ENCODE data around the gene TOLLIP.
"Not testable (repeated sequence)": the region's sequence is repeated elsewhere in the genome, so short reads cannot be mapped to it uniquely, and the experiment has no call there.

Gene TOLLIP

GRCh38 chr11:1243521-1243920 is 65.9 kb downstream of the TOLLIP start:
- not testable (repeated sequence) for H3K4me3 ChIP-seq (ENCODE audit: low read depth, low read length)

- not testable (repeated sequence) for H3K4me3 ChIP-seq (ENCODE audit: low read depth, low read length)
These were observed 66.7 kb downstream of the TOLLIP start for GRCh38 chr11:1242751-1243150.

DNA sequence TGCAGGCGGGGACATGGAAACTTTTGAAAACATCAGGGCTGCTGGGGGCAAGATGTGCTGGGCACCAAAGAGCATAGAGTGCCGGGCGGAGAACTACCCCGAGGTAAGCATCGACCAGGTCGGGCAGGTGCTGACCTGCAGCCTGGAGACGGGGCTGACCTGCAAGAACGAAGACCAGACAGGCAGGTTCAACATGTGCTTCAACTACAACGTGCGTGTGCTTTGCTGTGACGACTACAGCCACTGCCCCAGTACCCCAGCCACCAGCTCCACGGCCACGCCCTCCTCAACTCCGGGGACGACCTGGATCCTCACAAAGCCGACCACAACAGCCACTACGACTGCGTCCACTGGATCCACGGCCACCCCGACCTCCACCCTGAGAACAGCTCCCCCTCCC is 67.1 kb downstream of the TOLLIP start:
- no peak overlapping the region for H3K4me3 ChIP-seq (ENCODE audit: low read depth, low read length)
- TF ChIP-seq, protein P1, sequence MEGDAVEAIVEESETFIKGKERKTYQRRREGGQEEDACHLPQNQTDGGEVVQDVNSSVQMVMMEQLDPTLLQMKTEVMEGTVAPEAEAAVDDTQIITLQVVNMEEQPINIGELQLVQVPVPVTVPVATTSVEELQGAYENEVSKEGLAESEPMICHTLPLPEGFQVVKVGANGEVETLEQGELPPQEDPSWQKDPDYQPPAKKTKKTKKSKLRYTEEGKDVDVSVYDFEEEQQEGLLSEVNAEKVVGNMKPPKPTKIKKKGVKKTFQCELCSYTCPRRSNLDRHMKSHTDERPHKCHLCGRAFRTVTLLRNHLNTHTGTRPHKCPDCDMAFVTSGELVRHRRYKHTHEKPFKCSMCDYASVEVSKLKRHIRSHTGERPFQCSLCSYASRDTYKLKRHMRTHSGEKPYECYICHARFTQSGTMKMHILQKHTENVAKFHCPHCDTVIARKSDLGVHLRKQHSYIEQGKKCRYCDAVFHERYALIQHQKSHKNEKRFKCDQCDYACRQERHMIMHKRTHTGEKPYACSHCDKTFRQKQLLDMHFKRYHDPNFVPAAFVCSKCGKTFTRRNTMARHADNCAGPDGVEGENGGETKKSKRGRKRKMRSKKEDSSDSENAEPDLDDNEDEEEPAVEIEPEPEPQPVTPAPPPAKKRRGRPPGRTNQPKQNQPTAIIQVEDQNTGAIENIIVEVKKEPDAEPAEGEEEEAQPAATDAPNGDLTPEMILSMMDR (IDR thresholded peaks at IDR 0.05; ENCODE audit: borderline replicate concordance, insufficient read depth, low read depth, low read length): no peak

GRCh38 chr11:1241706-1242105 is 67.7 kb downstream of the TOLLIP start:
- TF ChIP-seq, protein P1 (IDR thresholded peaks at IDR 0.05; ENCODE audit: borderline replicate concordance, insufficient read depth, low read depth, low read length): no peak

GRCh38 chr11:1240771-1241170 is 68.7 kb downstream of the TOLLIP start:
- no peak overlapping the region for H3K4me3 ChIP-seq (ENCODE audit: low read depth, low read length)
- TF ChIP-seq, protein P1 (IDR thresholded peaks at IDR 0.05; ENCODE audit: borderline replicate concordance, insufficient read depth, low read depth, low read length): no peak

More at GRCh38 chr11:1241706-1242105, 67.7 kb downstream of the TOLLIP start:
- H3K4me3 ChIP-seq (ENCODE audit: low read depth, low read length): no peak overlapping the region

DNA sequence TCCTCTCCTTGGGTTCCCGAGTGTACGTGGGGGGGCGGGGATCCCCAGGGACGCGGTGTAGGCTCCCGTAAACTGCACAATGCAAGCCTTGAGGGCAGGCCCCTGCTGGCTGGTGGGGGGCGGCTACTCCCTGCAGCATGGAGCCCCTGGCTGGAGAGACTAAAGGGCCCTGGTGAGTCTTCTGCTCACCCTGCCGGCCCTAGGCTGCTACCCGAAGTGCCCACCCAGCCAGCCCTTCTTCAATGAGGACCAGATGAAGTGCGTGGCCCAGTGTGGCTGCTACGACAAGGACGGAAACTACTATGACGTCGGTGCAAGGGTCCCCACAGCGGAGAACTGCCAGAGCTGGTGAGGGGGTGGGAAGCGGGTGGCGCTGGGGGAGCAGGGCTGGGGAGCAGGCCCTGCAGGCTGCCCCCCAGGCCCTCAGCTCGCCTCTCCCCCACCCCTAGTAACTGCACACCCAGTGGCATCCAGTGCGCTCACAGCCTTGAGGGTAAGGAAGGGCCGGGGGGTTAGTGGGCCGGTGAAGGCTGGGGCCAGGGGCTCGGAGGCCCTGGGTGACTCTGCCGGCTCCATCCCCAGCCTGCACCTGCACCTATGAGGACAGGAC is 69.7 kb downstream of the TOLLIP start:
- H3K4me3 ChIP-seq (ENCODE audit: low read depth, low read length): no peak overlapping the region
- TF ChIP-seq, protein P1 (IDR thresholded peaks at IDR 0.05; ENCODE audit: borderline replicate concordance, insufficient read depth, low read depth, low read length): no peak

DNA sequence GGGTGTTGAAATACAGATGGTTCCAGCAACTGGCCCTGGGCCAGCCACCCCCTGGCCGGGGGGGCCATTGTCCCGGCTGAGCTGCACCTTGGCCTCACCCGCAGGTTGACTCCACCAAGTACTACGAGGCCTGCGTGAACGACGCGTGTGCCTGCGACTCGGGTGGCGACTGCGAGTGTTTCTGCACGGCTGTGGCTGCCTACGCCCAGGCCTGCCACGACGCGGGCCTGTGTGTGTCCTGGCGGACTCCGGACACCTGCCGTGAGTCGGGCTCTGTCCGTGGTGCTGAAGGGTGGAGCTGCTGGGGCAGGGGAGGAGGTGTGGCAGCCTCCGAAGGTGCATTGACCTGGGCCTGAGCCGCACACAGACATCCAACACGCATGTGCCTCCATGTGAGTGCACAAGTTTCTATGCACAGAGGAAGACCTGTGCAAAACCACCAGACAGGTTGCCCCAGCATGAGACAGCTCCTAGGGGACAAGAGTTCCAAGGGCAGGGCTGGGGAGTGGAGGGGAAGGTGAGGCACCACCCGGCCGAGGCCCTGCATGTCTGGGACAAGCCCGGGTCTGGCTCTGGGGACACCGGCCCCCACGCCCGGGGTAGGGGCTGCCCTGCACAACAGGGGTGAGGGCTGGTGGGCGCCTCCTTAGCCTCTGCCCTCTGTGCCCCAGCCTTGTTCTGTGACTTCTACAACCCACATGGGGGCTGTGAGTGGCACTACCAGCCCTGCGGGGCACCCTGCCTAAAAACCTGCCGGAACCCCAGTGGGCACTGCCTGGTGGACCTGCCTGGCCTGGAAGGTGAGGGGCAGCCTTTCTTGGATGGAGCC is 70.5 kb downstream of the TOLLIP start:
- TF ChIP-seq, protein P1 (IDR thresholded peaks at IDR 0.05; ENCODE audit: borderline replicate concordance, insufficient read depth, low read depth, low read length): no peak
- H3K4me3 ChIP-seq (ENCODE audit: low read depth, low read length): no peak overlapping the region

GRCh38 chr11:1237851-1238250 is 71.6 kb downstream of the TOLLIP start:
- no peak overlapping the region for H3K4me3 ChIP-seq (ENCODE audit: low read depth, low read length)
- TF ChIP-seq, protein P1 (IDR thresholded peaks at IDR 0.05; ENCODE audit: borderline replicate concordance, insufficient read depth, low read depth, low read length): no peak
